D721Med (cell line): ENCODE data around the gene ILF2.

Experiments
- DNase-seq: peaks from one replicate; pipeline ENCODE4 v3.0.0; 2011; ENCODE audit warnings: low spot score; ENCODE audit not compliant: insufficient read length
- FAIRE-seq: peaks from 2 replicates; lab custom pipeline; 2011; peaks lifted over from hg19 to GRCh38; lab: Jason Lieb, UNC
- CTCF ChIP-seq: IDR thresholded peaks from 2 replicates; pipeline ENCODE4 v1.5.1; 2012; ENCODE audit warnings: mild to moderate bottlenecking, control low read depth; ENCODE audit not compliant: insufficient read depth; ENCODE audit errors: missing control alignments

The ILF2 gene

DNA sequence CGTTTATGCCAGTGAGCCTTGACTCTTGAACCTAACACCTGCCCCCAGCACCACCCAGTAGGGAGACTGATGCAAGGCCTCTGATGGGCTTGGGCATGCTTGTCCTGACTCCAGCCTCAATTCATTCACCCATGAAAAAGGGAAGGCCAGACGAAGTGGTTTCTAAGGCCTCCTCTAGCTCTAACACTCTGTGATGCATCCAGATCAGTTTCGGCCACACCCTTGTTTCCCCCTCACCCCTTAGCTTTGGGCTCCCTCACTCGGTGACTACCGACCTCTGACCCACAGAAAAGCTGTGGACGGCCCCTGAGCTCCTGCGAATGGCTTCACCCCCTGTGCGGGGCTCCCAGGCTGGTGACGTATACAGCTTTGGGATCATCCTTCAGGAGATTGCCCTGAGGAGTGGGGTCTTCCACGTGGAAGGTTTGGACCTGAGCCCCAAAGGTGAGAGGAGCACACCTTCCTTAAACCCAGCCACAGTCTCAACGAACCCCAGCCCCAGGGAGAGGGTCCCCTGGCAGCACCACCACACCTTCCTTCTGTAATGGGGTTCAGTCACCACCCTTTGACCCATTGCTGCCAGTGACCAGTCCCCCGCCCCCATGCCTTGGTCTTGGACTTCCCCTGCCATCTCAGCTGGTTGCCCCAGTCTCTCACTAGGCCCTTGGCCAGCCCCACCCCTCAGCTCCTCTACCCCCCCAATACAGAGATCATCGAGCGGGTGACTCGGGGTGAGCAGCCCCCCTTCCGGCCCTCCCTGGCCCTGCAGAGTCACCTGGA, 16.7 kb upstream of the ILF2 start:
- DNase-seq (no peak), FAIRE-seq (no peak)
- TF ChIP-seq CTCF: no peak

GRCh38 chr1:153685544-153686340, 14.9 kb upstream of the ILF2 start:
- no peak for DNase-seq
- FAIRE-seq: no peak
- no peak for TF ChIP-seq CTCF

GRCh38 chr1:153684892-153685291, 14.1 kb upstream of the ILF2 start:
- no peak for TF ChIP-seq CTCF
- FAIRE-seq (no peak), DNase-seq (no peak)

- DNase-seq (no peak), FAIRE-seq (no peak)
- TF ChIP-seq CTCF: no peak
Measured at GRCh38 chr1:153683854-153684253, 13.1 kb upstream of the ILF2 start.

- DNase-seq: no peak
- no peak for TF ChIP-seq CTCF
- no peak for FAIRE-seq
Measured at GRCh38 chr1:153682730-153683129, 11.9 kb upstream of the ILF2 start.

DNA sequence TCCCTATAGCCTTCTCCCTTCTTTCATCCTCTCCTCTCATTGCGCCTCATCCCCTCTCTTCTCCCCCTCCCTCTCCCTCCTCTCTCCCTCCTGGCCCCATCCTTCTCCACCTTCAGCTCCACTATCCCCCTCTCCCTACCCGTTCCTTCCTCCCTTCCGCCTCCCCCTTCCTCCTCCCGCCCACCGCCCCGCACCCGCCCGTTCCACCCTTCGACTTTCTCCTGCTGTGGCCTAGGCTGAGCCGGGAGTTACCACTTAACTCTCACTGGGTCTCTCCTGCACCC, 9.3 kb upstream of the ILF2 start:
- DNase-seq: no peak
- no peak for FAIRE-seq
- no peak for TF ChIP-seq CTCF

DNA sequence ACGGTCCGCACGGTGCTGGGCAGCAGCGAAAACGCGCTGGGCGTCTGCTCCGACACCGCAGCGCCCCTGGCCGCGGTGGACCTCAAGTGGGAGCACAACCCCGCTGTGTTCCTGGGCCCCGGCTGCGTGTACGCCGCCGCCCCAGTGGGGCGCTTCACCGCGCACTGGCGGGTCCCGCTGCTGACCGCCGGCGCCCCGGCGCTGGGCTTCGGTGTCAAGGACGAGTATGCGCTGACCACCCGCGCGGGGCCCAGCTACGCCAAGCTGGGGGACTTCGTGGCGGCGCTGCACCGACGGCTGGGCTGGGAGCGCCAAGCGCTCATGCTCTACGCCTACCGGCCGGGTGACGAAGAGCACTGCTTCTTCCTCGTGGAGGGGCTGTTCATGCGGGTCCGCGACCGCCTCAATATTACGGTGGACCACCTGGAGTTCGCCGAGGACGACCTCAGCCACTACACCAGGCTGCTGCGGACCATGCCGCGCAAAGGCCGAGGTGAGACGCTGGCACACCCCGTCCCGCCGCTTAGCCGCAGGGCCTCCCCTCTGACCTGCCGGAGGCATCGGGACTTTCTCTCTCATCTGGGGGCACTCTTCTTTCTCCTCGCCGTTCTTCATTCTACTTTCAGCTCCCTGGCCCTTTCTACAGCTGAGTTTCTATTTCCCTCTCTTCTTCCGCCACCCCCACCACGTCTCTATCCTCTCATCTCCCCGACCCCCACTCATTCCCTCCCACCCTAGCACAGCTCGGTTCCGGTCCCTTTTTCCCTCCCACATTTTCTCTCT, 8.7 kb upstream of the ILF2 start:
- no peak for TF ChIP-seq CTCF
- no peak for DNase-seq
- FAIRE-seq: no peak
